Transverse colon (tissue), 4 donors: Measurements from ENCODE around the gene ANAPC7. TPM values are rescaled to one million over a fixed set of nuclear protein-coding genes. Genes with fewer than 3 reads are reported as not detected.
"Not testable (repeated sequence)": the region's sequence is repeated elsewhere in the genome, so short reads cannot be mapped to it uniquely, and the experiment has no call there.

Experiments used
- DNase-seq: peaks from one replicate; pipeline ENCODE4 v3.0.0-alpha.2; 2019
- H3K27ac ChIP-seq, 4 donors: fragments of 200-600 bp; sonication (generic); 2 replicates each; pipeline ENCODE4 v1.5.1; 2016 to 2018; ENCODE audit warnings: inconsistent platforms in 4 of 4
- H3K27me3 ChIP-seq: fragments of 200-600 bp; sonication (generic); 2 replicates; pipeline ENCODE4 v1.5.1; 2017; ENCODE audit warnings: inconsistent platforms
- H3K36me3 ChIP-seq, 4 donors: fragments of 200-600 bp; sonication (generic); 2 replicates each; pipeline ENCODE4 v1.5.1; 2017 to 2019; ENCODE audit warnings: inconsistent platforms in 4 of 4
- H3K4me1 ChIP-seq, 4 donors: fragments of 200-600 bp; sonication (generic); 2 replicates each; pipeline ENCODE4 v1.5.1; 2017 to 2020; ENCODE audit warnings: inconsistent platforms in 4 of 4
- H3K4me3 ChIP-seq, 4 donors: fragments of 200-600 bp; sonication (generic); 1 replicate in 1 of 4; 2 replicates in 3 of 4; pipeline versions ENCODE4 v1.5.1 to v1.6.1; 2017 to 2019; ENCODE audit warnings: inconsistent platforms in 4 of 4
- H3K9me3 ChIP-seq, 2 donors: fragments of 200-600 bp; sonication (generic); 2 replicates each; pipeline ENCODE4 v1.5.1; 2017 to 2019; ENCODE audit warnings: inconsistent platforms in 2 of 2
- CTCF ChIP-seq, 5 experiments: fragments of 200-600 bp in 3 of 5; fragments of 450-650 bp in 2 of 5; sonication (generic) in 3 of 5; IDR thresholded peaks; 1 replicate in 2 of 5; 2 replicates in 3 of 5; pipeline ENCODE4 v1.5.1; 2016 to 2017; ENCODE audit warnings: antibody characterized with exemption in 5 of 5, inconsistent platforms in 3 of 5, mild to moderate bottlenecking in 2 of 5, moderate library complexity in 1 of 5
- EP300 ChIP-seq: sonication (generic); formaldehyde crosslinking; IDR thresholded peaks from one replicate; pipeline ENCODE4 v1.6.1; 2017; ENCODE audit warnings: antibody characterized with exemption, low read depth
- POLR2A ChIP-seq: fragments of 450-650 bp; IDR thresholded peaks from one replicate; pipeline ENCODE4 v1.6.1; 2016; ENCODE audit warnings: antibody characterized with exemption, mild to moderate bottlenecking, moderate library complexity
- POLR2AphosphoS5 ChIP-seq, 3 donors: sonication (generic); formaldehyde crosslinking; IDR thresholded peaks; one replicate each; pipeline ENCODE4 v1.6.1; 2016; ENCODE audit warnings: antibody characterized with exemption in 3 of 3
- WGBS, 2 donors: methylation state at CpG; one replicate each; pipeline ENCODE4 v1.1.5; 2018; ENCODE audit warnings: low coverage in 1 of 2; 5-methylcytosine and 5-hydroxymethylcytosine counted together
- in situ Hi-C, 4 donors: fragments of 200-750 bp; cut with MboI; loops; one replicate each; pipeline versions ENCODE4 v1.15.0 to v1.15.1; 2017; ENCODE audit warnings: low sequenced_read_pairs in 3 of 4, low pct_ligation_motif_present in 1 of 4, low pct_unique_long_range_greater_than_20kb in 1 of 4
- intact Hi-C: fragments of 100-400 bp; cut with DNase I; formaldehyde crosslinking; loops from one replicate; pipeline ENCODE4 v1.15.1; 2023; ENCODE audit warnings: low total_unique reads
- total RNA-seq, 4 donors: library from RNA; depleted of rRNA; stranded (reverse); fragments of >200 nt; gene quantifications; one replicate each; pipeline ENCODE4 v1.1.0, GENCODE V29; 2016

ANAPC7 gene
- total RNA-seq, 4 donors from 2014 or later: 16.8 to 127 (median 31.4) TPM

- DNase-seq: no peak
- Histone ChIP-seq H3K4me3 (no peak overlapping the region), H3K27ac (peak overlapping the region in 1 of 4 donors; percentile 0), H3K9me3 (no peaks in the 10 kb centered on the region), H3K4me1 (peaks cover 0 to 8% (median 2%) of the 10 kb centered on the region in 4 donors), H3K36me3 (no peaks in the 10 kb centered on the region), H3K27me3 (no peaks in the 10 kb centered on the region)
- in situ Hi-C loops: loop anchor here (5.0 to 10.0 kb wide), 3 partner anchors 322 to 332 kb away; no protein-coding TSS in a partner anchor
- intact Hi-C loops: no loop called here
- TF ChIP-seq POLR2A (no peak), POLR2AphosphoS5 (IDR thresholded peaks at IDR 0.05) (peak in 1 of 3 donors; percentile 17)
- 31 to 45% methylated on average over 3 of the region's 3 CpGs for WGBS, 2 donors
Observed at GRCh38 chr12:110426406-110426805, 22.9 kb upstream of the ANAPC7 start.

GRCh38 chr12:110424237-110424636, 20.7 kb upstream of the ANAPC7 start:
- TF ChIP-seq POLR2AphosphoS5 (IDR thresholded peaks at IDR 0.05) (no peak), POLR2A (no peak), CTCF (IDR thresholded peaks at IDR 0.05) (no peak), EP300 (no peak)
- WGBS, 2 donors: 64 to 83% methylated on average over 2 to 3 of the region's 3 CpGs
- intact Hi-C loops: no loop called here
- Histone ChIP-seq H3K36me3 (no peaks in the 10 kb centered on the region), H3K27me3 (no peaks in the 10 kb centered on the region), H3K9me3 (no peaks in the 10 kb centered on the region), H3K4me3 (no peak overlapping the region), H3K4me1 (peaks cover 0 to 3% (median 2%) of the 10 kb centered on the region in 4 donors), H3K27ac (no peak overlapping the region)
- in situ Hi-C loops: loop anchor here in 3 of 4 donors (10.0 kb wide), 2 partner anchors 319 to 329 kb away; no protein-coding TSS in a partner anchor
- DNase-seq: no peak

GRCh38 chr12:110421701-110422100, 18.2 kb upstream of the ANAPC7 start:
- peak overlapping the region in 3 of 4 donors; percentile 48 to 53 (median 50) for H3K27ac ChIP-seq
- in situ Hi-C loops (loop anchor here in 3 of 4 donors (10.0 kb wide), 2 partner anchors 317 to 327 kb away; no protein-coding TSS in a partner anchor), intact Hi-C loops (no loop called here)
- H3K4me3 ChIP-seq: no peak overlapping the region
- 64 to 80% methylated on average over 2 to 4 of the region's 4 CpGs for WGBS, 2 donors
- no peaks in the 10 kb centered on the region for H3K36me3 ChIP-seq
- peaks cover 4% of the 10 kb centered on the region for H3K27me3 ChIP-seq
- TF ChIP-seq POLR2AphosphoS5 (IDR thresholded peaks at IDR 0.05) (no peak), POLR2A (no peak), EP300 (no peak), CTCF (IDR thresholded peaks at IDR 0.05) (no peak)
- H3K9me3 ChIP-seq: no peaks in the 10 kb centered on the region
- peaks cover 0 to 3% (median 2%) of the 10 kb centered on the region in 4 donors for H3K4me1 ChIP-seq
- no peak for DNase-seq

GRCh38 chr12:110421159-110421661, 17.7 kb upstream of the ANAPC7 start:
- TF ChIP-seq CTCF (IDR thresholded peaks at IDR 0.05): no peak
- TF ChIP-seq POLR2AphosphoS5 (IDR thresholded peaks at IDR 0.05): no peak
- TF ChIP-seq POLR2A: no peak
- no peak for TF ChIP-seq EP300
- no peaks in the 10 kb centered on the region for H3K36me3 ChIP-seq
- H3K4me1 ChIP-seq: peaks cover 0 to 3% (median 1%) of the 10 kb centered on the region in 4 donors
- no peak overlapping the region for H3K4me3 ChIP-seq
- DNase-seq: no peak
- WGBS, 2 donors: 56 to 74% methylated on average over 2 to 3 of the region's 3 CpGs
- in situ Hi-C loops: loop anchor here in 3 of 4 donors (10.0 kb wide), 2 partner anchors 316 to 326 kb away; no protein-coding TSS in a partner anchor
- intact Hi-C loops: no loop called here
- H3K27ac ChIP-seq: peak overlapping the region in 1 of 4 donors; percentile 50
- no peaks in the 10 kb centered on the region for H3K9me3 ChIP-seq
- peaks cover 4% of the 10 kb centered on the region for H3K27me3 ChIP-seq

- H3K27me3 ChIP-seq, intact Hi-C loops, H3K36me3 ChIP-seq, H3K9me3 ChIP-seq, DNase-seq, H3K4me3 ChIP-seq, H3K4me1 ChIP-seq, H3K27ac ChIP-seq: not testable (repeated sequence)
- whole genome bisulfite sequencing, 2 donors: 94% methylated on average over 1 of the region's 1 CpG; no CpG with 5 or more reads in 1 of the 2 donors
- in situ Hi-C loops: loop anchor here in 3 of 4 donors (10.0 kb wide), 2 partner anchors 316 to 326 kb away; no protein-coding TSS in a partner anchor
Observed at GRCh38 chr12:110420644-110421043, 17.1 kb upstream of the ANAPC7 start.

GRCh38 chr12:110417113-110417512, 13.6 kb upstream of the ANAPC7 start:
- WGBS, 2 donors: 82 to 86% methylated on average over 3 of the region's 3 CpGs
- DNase-seq, H3K9me3 ChIP-seq, in situ Hi-C loops, intact Hi-C loops, H3K27ac ChIP-seq, H3K4me1 ChIP-seq, H3K27me3 ChIP-seq, H3K36me3 ChIP-seq, H3K4me3 ChIP-seq: not testable (repeated sequence)

- H3K9me3 ChIP-seq, H3K27me3 ChIP-seq, in situ Hi-C loops, H3K36me3 ChIP-seq, H3K4me3 ChIP-seq, H3K27ac ChIP-seq, H3K4me1 ChIP-seq, DNase-seq, intact Hi-C loops: not testable (repeated sequence)
- 86 to 96% methylated on average over 4 to 6 of the region's 6 CpGs for WGBS, 2 donors
Observed at GRCh38 chr12:110410086-110410485, 6.6 kb upstream of the ANAPC7 start.
